Activated naive CD4-positive, alpha-beta T cell treated with anti-CD3 and anti-CD28 coated beads, Interleukin-2, amount 50 U/mL, for 16 hours (primary cell): Measurements from ENCODE around the gene ENOX1.
"Not testable (repeated sequence)": the region's sequence is repeated elsewhere in the genome, so short reads cannot be mapped to it uniquely, and the experiment has no call there.

Experiments
- DNase-seq: peaks from one replicate; pipeline ENCODE4 v3.0.0-alpha.2; 2020

The ENOX1 gene

DNA sequence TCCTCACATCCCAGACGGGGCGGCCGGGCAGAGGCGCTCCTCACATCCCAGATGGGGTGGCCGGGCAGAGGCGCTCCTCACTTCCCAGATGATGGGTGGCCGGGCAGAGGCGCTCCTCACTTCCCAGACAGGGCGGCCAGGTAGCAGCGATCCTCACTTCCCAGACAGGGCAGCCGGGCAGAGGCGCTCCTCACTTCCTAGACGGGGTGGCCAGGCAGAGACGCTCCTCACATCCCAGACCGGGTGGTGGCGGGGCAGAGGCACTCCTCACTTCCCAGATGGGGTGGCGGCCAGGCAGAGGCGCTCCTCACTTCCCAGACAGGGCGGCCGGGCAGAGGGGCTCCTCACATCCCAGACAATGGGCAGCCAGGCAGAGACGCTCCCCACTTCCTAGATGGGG is 370.4 kb downstream of the ENOX1 start:
- not testable (repeated sequence) for DNase-seq

DNA sequence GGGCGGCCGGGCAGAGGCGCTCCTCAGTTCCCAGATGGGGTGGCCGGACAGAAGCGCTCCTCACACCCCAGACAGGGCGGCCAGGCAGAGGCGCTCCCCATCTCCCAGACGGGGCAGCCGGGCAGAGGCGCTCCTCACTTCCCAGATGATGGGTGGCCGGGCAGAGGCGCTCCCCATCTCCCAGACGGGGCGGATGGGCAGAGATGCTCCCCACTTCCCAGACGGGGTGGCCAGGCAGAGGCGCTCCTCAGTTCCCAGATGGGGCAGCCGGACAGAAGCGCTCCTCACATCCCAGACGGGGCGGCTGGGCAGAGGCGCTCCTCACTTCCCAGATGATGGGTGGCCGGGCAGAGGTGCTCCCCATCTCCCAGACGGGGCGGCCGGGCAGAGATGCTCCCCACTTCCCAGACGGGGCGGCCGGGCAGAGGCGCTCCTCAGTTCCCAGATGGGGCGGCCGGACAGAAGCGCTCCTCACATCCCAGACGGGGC is 370.8 kb downstream of the ENOX1 start:
- DNase-seq, result not testable (repeated sequence)

DNA sequence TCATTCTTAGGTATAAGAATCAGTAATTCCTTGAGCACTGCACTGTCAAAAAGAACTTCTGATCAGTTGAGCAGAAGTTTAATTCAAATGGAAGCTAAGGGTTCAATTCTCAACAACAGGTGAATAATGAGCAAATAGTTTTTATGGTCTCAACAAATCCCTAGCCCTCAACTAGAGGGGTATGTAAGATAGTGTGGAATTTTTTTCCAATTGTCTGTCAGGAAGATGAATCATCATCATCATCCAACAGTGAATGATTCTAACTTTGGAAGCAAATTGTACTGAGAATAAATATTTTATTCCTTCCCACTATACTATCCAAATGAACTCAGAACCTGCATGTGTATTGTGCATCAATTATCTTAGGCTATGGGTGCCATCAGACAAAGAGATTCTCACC is 372.7 kb downstream of the ENOX1 start:
- no peak for DNase-seq

GRCh38 chr13:43411741-43412140 is 375.0 kb downstream of the ENOX1 start:
- DNase-seq, result no peak

GRCh38 chr13:43411211-43411610 is 375.6 kb downstream of the ENOX1 start:
- DNase-seq, result no peak

GRCh38 chr13:43408274-43408673 is 378.5 kb downstream of the ENOX1 start:
- DNase-seq, result no peak

DNA sequence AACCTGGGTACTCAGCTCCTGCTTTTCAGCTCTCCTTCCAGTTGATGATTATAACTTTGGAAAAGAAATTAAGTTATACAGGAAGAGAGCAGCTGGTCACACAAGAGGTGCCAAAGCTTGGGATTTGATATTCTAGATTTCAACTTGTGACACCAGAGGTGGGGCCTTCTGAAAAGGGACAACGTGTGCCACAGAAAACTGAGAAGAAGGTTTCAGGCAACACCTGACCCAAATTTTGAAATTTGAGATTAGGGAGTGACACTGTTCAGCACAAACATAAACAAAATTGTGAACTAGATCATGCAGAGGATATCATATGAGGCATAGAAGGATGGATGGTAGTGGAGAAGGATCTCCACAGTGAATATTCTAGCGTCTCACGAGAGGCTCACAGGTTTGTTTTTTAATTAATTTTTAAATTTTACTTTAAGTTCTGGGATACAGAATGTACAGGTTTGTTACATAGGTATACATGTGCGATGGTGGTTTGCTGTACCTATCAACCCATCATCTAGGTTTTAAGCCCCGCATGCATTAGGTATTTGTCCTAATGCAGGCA is 379.7 kb downstream of the ENOX1 start:
- DNase-seq, result no peak

DNA sequence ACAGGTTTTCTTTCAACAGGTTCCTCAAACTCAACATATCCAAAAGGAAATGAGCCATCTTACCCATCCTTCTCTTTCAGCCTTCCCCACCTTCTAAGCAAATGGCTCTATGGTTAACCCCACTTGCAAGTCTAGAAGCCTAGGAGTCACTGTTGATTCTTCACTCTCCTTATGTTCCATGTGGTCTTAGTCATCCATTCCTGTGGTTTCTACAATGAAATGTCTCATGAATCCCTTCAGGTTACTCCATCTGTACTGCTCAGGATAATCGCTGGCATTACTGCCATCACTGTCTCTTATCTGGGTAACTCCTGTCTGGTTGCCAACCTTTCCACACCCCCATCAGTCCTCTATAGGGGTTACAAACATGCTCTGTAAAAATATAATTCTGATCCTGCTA is 381.3 kb downstream of the ENOX1 start:
- DNase-seq, result no peak

DNA sequence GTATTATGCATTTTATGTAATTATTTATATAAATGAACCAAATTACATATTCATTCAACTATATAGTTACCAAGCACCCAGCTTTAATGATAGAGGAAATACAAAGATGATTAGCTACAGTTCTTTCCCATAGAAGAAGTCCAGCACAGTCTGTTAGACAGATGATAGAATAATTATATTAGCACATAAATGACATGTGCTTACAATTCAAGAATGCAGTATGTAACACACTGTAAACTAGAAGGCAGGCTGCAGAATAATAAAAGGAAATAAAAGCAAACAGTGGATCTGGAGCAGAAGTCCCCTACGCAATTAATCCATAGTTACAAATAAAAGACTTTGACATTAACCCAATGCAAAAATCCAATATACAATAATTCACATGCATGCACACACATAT is 384.4 kb downstream of the ENOX1 start:
- no peak for DNase-seq

GRCh38 chr13:43401361-43401760 is 385.4 kb downstream of the ENOX1 start:
- DNase-seq, result no peak

DNA sequence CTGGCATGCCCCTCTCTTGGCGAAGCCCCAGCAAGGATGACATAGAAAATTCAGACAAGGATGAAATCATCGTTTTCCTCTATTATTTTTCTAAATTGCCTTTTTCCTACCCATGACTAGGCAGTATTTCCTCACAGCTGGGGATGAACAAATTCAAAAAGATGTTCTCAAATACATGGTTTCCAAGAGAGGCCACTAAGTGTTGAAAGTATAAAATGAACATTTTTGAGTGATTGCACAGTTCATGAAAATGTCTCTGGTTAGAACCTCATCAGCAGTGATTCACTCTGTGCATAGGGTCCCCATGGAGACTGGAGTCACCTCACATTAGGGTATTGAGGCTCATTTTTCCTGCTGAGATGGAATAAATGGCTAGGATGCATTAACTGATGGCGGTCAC is 389.7 kb downstream of the ENOX1 start:
- DNase-seq, result no peak

DNA sequence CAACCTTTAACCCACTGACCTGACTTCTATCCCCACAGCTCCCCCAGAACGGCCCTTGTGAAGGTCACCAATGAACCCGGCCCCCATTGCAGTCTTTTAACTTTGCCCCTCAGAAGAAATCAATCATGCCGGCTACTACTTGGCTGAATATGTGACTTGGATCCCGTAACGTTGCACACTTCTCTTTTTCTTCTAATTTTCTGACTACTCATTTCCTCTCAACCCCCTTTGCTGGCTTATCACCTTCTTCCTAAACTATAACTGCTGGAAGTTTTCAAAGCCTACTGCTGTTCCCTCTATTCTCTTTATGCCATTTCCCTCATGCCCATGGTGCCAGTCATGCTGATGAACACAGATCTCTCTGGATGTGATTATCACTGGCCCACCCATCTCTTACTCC is 395.7 kb downstream of the ENOX1 start:
- DNase-seq, result no peak

GRCh38 chr13:43390619-43391018 is 396.2 kb downstream of the ENOX1 start:
- no peak for DNase-seq

DNA sequence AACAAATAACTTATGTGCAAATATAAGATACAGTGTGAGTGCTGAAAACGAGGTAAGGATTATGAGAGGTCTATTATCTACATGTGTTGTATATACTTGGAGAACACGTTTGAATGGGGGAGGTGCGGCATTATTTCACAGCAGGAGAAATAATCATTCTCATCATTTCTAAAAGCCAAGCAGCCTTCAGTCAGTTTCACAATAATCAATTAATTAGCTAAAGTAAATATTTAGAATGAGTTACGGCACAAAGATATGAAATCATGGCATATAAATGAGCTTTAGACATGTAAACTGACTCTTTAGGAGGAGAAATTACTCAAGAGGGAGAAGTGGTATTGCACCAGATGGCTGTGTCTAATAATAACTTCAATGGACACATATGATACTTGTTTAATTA is 396.8 kb downstream of the ENOX1 start:
- no peak for DNase-seq

DNA sequence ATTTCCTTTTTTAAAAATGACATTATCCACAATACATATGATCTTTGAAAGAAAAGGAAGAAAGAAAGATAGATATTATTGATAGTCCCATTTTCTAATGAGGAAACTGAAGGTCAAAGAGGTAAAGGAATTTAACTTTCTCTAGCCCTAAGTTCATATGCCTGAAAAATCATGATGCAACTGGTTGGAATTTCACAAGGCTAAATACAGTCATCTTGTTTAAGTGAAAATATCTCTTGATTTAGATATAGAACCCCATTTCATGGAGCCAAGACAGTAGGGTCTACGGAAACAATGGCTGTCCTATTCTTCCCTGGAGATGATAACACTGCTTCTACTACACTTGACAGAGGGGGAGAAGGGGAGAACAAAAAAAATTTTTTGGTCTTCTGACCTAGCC is 397.2 kb downstream of the ENOX1 start:
- DNase-seq, result no peak

- DNase-seq, result no peak
Measured at GRCh38 chr13:43388282-43389034, 398.3 kb downstream of the ENOX1 start.

GRCh38 chr13:43387880-43388279 is 398.9 kb downstream of the ENOX1 start:
- no peak for DNase-seq

GRCh38 chr13:43383498-43384165 is 403.1 kb downstream of the ENOX1 start:
- no peak for DNase-seq

DNA sequence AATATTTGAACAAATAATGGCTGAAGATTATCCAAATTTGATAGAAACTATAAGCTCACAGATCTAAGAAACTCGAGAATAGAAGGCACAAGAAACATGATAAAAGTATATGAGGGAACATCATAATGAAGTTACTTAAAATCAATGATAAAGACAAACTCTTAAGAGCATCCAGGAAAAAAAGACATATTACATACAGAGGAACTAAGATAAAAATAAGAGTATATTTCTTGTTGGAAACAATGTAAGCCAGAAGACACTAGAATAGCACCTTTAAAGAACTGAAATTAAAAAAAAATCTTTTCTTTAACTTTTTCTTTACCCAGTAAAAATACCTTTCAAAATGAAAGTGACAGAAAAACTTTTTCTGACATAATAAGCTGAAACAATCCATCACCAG is 407.0 kb downstream of the ENOX1 start:
- DNase-seq, result no peak

- DNase-seq, result no peak
Measured at GRCh38 chr13:43377973-43378372, 408.8 kb downstream of the ENOX1 start.

DNA sequence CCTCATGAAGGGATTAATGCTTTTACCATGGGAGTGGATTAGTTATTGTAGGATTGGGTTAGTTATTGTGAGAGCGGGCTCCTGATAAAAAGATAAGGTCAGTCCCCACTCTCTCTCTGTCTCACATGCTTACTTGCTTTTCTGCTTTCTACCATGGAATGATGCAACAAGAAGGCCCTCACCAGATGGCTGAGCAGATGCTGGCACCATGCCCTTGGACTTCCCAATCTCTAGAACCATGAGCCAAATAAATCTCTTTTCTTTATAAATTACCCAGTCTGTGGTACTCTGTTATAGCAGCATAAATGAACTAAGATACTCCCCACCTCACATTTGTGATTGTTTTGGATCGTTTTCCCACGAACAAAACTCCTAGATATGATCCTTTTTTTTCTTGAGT is 409.6 kb downstream of the ENOX1 start:
- DNase-seq, result no peak

DNA sequence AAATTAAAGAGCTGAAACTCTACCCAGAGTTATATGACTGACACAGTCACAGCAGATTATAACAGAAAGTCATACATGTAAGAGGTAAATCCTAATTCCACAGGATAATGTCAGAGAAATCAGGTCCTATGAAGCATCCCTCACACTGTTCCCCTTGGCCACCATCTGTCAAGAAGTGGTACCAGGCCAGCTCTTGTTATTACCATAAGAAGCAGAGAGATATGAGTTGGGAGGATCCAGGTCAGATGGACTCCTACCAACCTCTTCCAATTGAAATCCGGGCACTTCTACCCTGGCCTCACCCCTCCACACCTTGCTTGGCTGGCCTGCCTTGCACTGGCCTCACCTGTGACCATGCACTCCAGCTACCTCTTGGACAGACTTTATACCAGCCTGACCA is 410.2 kb downstream of the ENOX1 start:
- no peak for DNase-seq

DNA sequence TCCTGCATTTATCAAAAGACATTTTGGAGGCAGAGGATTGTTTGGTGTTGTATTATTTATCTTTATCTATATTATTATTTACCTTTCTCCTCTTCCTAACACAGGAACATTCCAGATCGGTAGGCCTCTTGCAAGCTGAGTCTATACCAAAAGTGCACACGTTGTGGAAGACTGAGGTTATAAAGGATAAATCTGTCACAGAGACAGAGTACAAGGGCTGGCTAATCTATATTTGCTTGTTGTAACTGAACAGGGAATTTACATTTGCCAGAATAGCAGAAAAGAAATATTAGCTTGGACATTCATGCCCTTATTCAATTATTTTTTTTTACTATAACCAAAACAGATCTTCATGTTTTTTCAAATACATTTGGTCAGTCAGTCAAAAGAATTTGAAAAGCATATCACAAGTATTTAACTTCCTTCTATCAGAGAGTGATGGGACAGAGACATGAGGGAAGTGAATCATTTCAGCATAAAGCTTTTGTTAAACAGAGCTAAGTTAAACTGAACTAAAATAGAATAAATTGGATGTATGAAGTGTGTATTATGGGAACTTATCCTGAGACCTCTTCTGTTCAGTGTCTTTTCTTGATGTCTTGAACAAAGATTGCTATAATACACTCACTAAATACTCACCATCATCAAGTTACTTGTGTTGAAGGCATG is 410.8 kb downstream of the ENOX1 start:
- no peak for DNase-seq

GRCh38 chr13:43374621-43375020 is 412.2 kb downstream of the ENOX1 start:
- no peak for DNase-seq
